NCI-H128 (cell line): Measurements from ENCODE around the gene OR4X2.
"Not testable (repeated sequence)": the region's sequence is repeated elsewhere in the genome, so short reads cannot be mapped to it uniquely, and the experiment has no call there.

Experiments
- DNase-seq: peaks from one replicate; lab custom pipeline; 2025; ENCODE audit not compliant: unreplicated experiment; lab: John Stamatoyannopoulos, UW

Gene OR4X2, protein sequence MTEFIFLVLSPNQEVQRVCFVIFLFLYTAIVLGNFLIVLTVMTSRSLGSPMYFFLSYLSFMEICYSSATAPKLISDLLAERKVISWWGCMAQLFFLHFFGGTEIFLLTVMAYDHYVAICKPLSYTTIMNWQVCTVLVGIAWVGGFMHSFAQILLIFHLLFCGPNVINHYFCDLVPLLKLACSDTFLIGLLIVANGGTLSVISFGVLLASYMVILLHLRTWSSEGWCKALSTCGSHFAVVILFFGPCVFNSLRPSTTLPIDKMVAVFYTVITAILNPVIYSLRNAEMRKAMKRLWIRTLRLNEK

GRCh38 chr11:48244804-48245203 lies at the start of gene OR4X2:
TSS of gene OR4X2 (plus strand) at chr11:48245104. CDS start at chr11:48245104, 0 bp downstream.
- no peak for DNase-seq

- DNase-seq = no peak
Measured at GRCh38 chr11:48207881-48208280, 37.0 kb upstream of the OR4X2 start.

DNA sequence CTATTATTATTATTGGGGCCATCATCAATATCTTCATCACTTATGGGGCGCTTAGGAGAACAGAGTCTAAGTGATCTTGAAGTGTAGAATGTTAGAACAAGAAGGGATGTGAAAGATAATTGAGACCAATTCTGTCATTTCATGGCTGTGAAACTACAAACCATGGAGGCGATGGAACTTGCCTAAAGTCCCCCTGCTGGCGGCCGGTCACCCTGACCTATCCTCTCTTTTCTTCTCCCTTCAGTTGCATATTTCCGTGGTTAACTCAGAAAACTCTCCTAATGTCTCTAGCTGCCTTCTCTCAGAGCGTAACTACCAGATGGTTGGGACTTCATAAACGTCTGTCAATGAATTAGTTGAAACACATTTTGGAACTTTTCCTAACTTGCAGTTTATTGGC lies 34.9 kb upstream of the OR4X2 start:
- DNase-seq = no peak

DNA sequence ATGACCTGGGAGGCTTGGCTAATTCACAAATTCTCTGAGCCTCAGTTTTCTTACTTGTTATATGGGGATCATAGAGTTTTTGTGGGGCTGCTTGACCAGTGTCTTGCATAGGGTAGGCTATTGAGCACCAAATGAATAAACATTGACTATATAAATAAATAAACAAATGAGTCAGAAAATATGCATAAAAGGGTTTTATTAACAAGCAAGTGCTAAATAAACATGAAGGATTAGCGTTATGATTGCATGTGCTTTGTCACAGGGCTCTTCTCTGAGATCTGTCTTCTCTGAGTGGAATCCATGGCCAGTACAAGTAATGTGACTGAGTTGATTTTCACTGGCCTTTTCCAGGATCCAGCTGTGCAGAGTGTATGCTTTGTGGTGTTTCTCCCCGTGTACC lies 28.4 kb upstream of the OR4X2 start, which contains the start of gene OR4B1:
OR4B1 (plus strand) TSS at position 301 of the 400 bp plus-strand sequence; CDS start at position 301, 0 bp downstream.
- DNase-seq = no peak

GRCh38 chr11:48228761-48229160 lies 16.1 kb upstream of the OR4X2 start:
- DNase-seq = no peak

GRCh38 chr11:48230057-48230456 lies 14.8 kb upstream of the OR4X2 start:
- DNase-seq = not testable (repeated sequence)

DNA sequence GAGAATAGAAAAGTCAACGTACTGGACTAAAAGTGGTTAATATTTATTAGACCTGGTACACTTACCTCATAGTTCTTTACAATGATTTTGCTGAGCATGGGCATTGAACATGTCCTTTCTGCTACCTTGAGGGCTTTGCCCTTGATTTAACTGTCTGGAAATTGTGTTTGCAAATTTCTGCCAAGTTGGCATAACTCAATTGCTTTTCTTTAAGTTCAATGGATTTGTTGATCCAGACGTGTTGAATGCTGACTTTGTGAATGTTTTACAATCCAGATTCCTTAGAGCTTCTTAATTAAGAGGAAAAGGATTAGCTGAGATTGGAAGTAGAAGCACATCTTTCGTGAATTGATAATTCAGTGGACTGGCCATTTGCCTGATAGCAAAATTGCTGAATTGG lies 7.2 kb upstream of the OR4X2 start:
- DNase-seq = no peak

DNA sequence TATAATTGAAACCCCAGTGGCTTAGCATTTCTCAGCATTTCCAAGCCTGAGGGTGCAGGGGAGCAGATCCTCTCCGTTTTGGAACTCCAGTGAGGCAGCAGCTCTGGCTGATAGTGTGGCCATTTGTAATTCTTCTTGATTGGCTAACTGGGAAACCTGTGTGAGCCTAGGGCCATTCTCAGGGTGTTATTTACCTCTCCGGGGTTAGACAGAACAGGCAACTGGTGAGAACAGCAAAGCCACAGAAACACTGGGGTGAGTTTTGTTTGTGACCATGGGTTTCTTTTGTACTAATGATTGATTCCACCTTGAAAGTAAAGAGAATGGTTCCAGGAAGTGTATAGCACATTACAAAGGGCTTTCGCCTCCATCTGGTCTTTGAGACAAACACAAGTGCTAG lies 2.4 kb upstream of the OR4X2 start:
- no peak for DNase-seq

DNA sequence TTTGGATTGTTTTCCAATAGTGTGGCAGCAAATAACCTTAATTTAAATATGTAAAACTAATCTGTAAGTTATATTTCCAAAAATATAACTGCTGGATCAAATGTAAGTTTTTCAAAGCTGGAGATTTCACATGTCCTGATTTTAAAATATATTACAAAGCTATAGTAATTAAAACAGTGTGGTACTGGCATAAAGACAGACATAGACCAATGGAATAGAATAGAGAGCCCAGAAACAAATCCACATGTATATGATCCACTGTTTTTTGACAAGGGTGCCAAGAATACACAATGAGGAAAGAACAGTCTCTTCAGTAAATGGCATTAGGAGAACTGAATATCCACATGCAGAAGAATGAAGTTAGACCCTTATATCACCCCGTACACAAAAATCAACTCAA lies 4.0 kb downstream of the OR4X2 start:
- no peak for DNase-seq

GRCh38 chr11:48261600-48261999 lies 16.7 kb downstream of the OR4X2 start:
- no peak for DNase-seq

- DNase-seq = no peak
Measured at GRCh38 chr11:48263423-48263911, 18.6 kb downstream of the OR4X2 start, which contains the start of gene OR4X1. TSS of gene OR4X1 (plus strand) at chr11:48263861. CDS start at chr11:48263861, 0 bp downstream.

GRCh38 chr11:48270621-48271020 lies 25.7 kb downstream of the OR4X2 start:
- no peak for DNase-seq

GRCh38 chr11:48272606-48273005 lies 27.7 kb downstream of the OR4X2 start:
- DNase-seq = no peak
